B cell (primary cell): ENCODE data around the gene COL4A1.

Experiments used
- EZH2 ChIP-seq: IDR thresholded peaks from 2 replicates; pipeline ENCODE4 v1.6.1; 2012; ENCODE audit warnings: borderline replicate concordance, low read depth, mild to moderate bottlenecking, moderate library complexity, low read length; ENCODE audit not compliant: insufficient read depth, poor library complexity, severe bottlenecking
- TF ChIP-seq, protein P1 (sequence below): fragments of 200-600 bp; IDR thresholded peaks from one replicate; pipeline ENCODE4 v1.8.0; 2022; ENCODE audit warnings: antibody characterized with exemption, mild to moderate bottlenecking

DNA sequence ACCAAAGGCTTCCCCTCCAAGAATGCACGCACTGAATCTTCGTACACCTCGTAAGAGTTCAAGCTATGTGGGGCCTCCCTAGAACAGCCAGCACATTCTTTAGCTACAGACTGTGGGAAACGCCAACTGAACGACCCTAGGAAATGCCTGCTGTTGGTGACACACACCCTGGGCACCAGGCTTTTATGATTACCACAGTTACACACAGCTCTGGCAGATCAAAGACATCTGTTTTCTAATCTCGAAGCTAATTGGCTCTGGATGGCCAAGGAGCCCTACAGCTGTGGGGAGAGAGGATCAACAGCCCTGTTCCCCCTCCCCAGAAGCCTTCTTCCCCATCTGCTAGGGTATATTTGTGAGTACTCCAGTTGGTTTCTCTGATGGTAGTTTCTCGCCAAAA is 123.0 kb downstream of the COL4A1 start:
- TF ChIP-seq, protein P1, sequence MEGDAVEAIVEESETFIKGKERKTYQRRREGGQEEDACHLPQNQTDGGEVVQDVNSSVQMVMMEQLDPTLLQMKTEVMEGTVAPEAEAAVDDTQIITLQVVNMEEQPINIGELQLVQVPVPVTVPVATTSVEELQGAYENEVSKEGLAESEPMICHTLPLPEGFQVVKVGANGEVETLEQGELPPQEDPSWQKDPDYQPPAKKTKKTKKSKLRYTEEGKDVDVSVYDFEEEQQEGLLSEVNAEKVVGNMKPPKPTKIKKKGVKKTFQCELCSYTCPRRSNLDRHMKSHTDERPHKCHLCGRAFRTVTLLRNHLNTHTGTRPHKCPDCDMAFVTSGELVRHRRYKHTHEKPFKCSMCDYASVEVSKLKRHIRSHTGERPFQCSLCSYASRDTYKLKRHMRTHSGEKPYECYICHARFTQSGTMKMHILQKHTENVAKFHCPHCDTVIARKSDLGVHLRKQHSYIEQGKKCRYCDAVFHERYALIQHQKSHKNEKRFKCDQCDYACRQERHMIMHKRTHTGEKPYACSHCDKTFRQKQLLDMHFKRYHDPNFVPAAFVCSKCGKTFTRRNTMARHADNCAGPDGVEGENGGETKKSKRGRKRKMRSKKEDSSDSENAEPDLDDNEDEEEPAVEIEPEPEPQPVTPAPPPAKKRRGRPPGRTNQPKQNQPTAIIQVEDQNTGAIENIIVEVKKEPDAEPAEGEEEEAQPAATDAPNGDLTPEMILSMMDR: no peak
- no peak for TF ChIP-seq EZH2
